WTC11 (cell line): ENCODE measurements around the gene ROBO2. TPM values are rescaled to one million over a fixed set of nuclear protein-coding genes. Genes with fewer than 3 reads are reported as not detected.

Source experiments
- ATAC-seq: fragments of 200-7000 bp; cut with Tn5 transposase; 2 replicates; pipeline ENCODE4 v1.10.0; 2021; ENCODE audit warnings: mild to moderate bottlenecking, moderate library complexity
- CTCF ChIA-PET: fragments of 300-600 bp; sonication (Branson Sonifier 250); formaldehyde crosslinking; loops from one replicate; lab custom pipeline; 2021; ENCODE audit warnings: antibody characterized with exemption; lab: Charles Lee
- POLR2A ChIA-PET: fragments of 350-600 bp; sonication (Branson Sonifier 250); formaldehyde crosslinking; loops from one replicate; lab custom pipeline; 2021; ENCODE audit warnings: antibody characterized with exemption; lab: Charles Lee
- DNase-seq: peaks from one replicate; pipeline ENCODE4 v3.0.0; 2021; ENCODE audit warnings: low spot score
- H3K27ac Mint-ChIP-seq: 2 replicates; pipeline ENCODE4 v1.8.0; 2021; ENCODE audit warnings: mixed read lengths
- H3K27me3 Mint-ChIP-seq: 2 replicates; pipeline ENCODE4 v1.8.0; 2021; ENCODE audit warnings: low read depth, mild to moderate bottlenecking, moderate library complexity, mixed read lengths
- H3K36me3 Mint-ChIP-seq: 2 replicates; pipeline ENCODE4 v1.8.0; 2021; ENCODE audit warnings: mixed read lengths
- H3K4me1 Mint-ChIP-seq: 2 replicates; pipeline ENCODE4 v1.8.0; 2022; ENCODE audit warnings: mixed read lengths
- H3K4me3 Mint-ChIP-seq: 2 replicates; pipeline ENCODE4 v1.8.0; 2021; ENCODE audit warnings: mild to moderate bottlenecking, moderate library complexity, mixed read lengths
- H3K9me3 Mint-ChIP-seq: 2 replicates; pipeline ENCODE4 v1.8.0; 2021; ENCODE audit warnings: mixed read lengths
- AFF4 ChIP-seq: sonication (generic); formaldehyde crosslinking; IDR thresholded peaks from 2 replicates; pipeline ENCODE4 v1.8.1; 2023; ENCODE audit warnings: mild to moderate bottlenecking, missing genetic modification reagents, borderline replicate concordance
- ARID4B ChIP-seq: sonication (generic); formaldehyde crosslinking; IDR thresholded peaks from 2 replicates; pipeline ENCODE4 v1.8.0; 2023; ENCODE audit warnings: missing genetic modification reagents, mild to moderate bottlenecking, borderline replicate concordance
- ATF3 ChIP-seq: sonication (generic); formaldehyde crosslinking; conservative IDR thresholded peaks from 2 replicates; pipeline ENCODE4 v1.8.1; 2022; ENCODE audit warnings: mild to moderate bottlenecking, missing genetic modification reagents
- CREM ChIP-seq: sonication (generic); formaldehyde crosslinking; IDR thresholded peaks from 2 replicates; pipeline ENCODE4 v1.8.1; 2022; ENCODE audit warnings: mild to moderate bottlenecking, missing genetic modification reagents, moderate library complexity
- ELF4 ChIP-seq: sonication (generic); formaldehyde crosslinking; IDR thresholded peaks from 2 replicates; pipeline ENCODE4 v1.8.1; 2022; ENCODE audit warnings: low read depth, mild to moderate bottlenecking, moderate library complexity, missing genetic modification reagents
- ETV6 ChIP-seq: sonication (generic); formaldehyde crosslinking; IDR thresholded peaks from 2 replicates; pipeline ENCODE4 v1.8.1; 2022; ENCODE audit warnings: mild to moderate bottlenecking, missing genetic modification reagents
- GABPB1 ChIP-seq: sonication (generic); formaldehyde crosslinking; IDR thresholded peaks from 2 replicates; pipeline ENCODE4 v1.8.1; 2023; ENCODE audit warnings: mild to moderate bottlenecking, missing genetic modification reagents
- GRHL2 ChIP-seq: fragments of 250-450 bp; sonication (Bioruptor Pico); IDR thresholded peaks from 2 replicates; pipeline ENCODE4 v1.8.0; 2022; ENCODE audit warnings: mild to moderate bottlenecking, moderate library complexity; ENCODE audit not compliant: insufficient replicate concordance, severe bottlenecking
- GTF2I ChIP-seq: fragments of 250-450 bp; sonication (Bioruptor Pico); conservative IDR thresholded peaks from 2 replicates; pipeline ENCODE4 v1.4.0; 2021; ENCODE audit warnings: mild to moderate bottlenecking
- IRF1 ChIP-seq: sonication (generic); formaldehyde crosslinking; IDR thresholded peaks from 2 replicates; pipeline ENCODE4 v1.8.0; 2023; ENCODE audit warnings: missing genetic modification reagents
- IRF2 ChIP-seq: sonication (generic); formaldehyde crosslinking; IDR thresholded peaks from 2 replicates; pipeline ENCODE4 v1.8.0; 2022; ENCODE audit warnings: low read depth, missing genetic modification reagents, borderline replicate concordance
- JAZF1 ChIP-seq: fragments of 250-450 bp; sonication (Bioruptor Pico); IDR thresholded peaks from 2 replicates; pipeline ENCODE4 v1.9.0; 2021; ENCODE audit warnings: moderate library complexity, mild to moderate bottlenecking, inconsistent platforms
- JUN ChIP-seq: sonication (generic); formaldehyde crosslinking; IDR thresholded peaks from 2 replicates; pipeline ENCODE4 v1.8.0; 2023; ENCODE audit warnings: mild to moderate bottlenecking, missing genetic modification reagents
- MYBL2 ChIP-seq: sonication (generic); formaldehyde crosslinking; IDR thresholded peaks from 2 replicates; pipeline ENCODE4 v1.8.1; 2023; ENCODE audit warnings: mild to moderate bottlenecking, moderate library complexity, missing genetic modification reagents
- NFATC4 ChIP-seq: fragments of 250-450 bp; sonication (Bioruptor Pico); IDR thresholded peaks from 2 replicates; pipeline ENCODE4 v1.9.0; 2021; ENCODE audit warnings: mild to moderate bottlenecking
- NR2C2 ChIP-seq: sonication (generic); formaldehyde crosslinking; IDR thresholded peaks from 2 replicates; pipeline ENCODE4 v1.8.0; 2022; ENCODE audit warnings: mild to moderate bottlenecking, missing genetic modification reagents
- NR3C1 ChIP-seq: sonication (generic); formaldehyde crosslinking; conservative IDR thresholded peaks from 2 replicates; pipeline ENCODE4 v1.8.1; 2023; ENCODE audit warnings: low read depth, mild to moderate bottlenecking, missing genetic modification reagents
- RORB ChIP-seq: fragments of 250-450 bp; sonication (Bioruptor Pico); IDR thresholded peaks from 2 replicates; pipeline ENCODE4 v1.9.0; 2021; ENCODE audit warnings: mild to moderate bottlenecking
- TCF7 ChIP-seq: sonication (generic); formaldehyde crosslinking; IDR thresholded peaks from 2 replicates; pipeline ENCODE4 v1.8.0; 2022; ENCODE audit warnings: mild to moderate bottlenecking, low read depth, missing genetic modification reagents, moderate library complexity
- TEAD4 ChIP-seq: sonication (generic); formaldehyde crosslinking; IDR thresholded peaks from 2 replicates; pipeline ENCODE4 v1.8.0; 2022; ENCODE audit warnings: mild to moderate bottlenecking, missing genetic modification reagents
- USF2 ChIP-seq: sonication (generic); formaldehyde crosslinking; IDR thresholded peaks from 2 replicates; pipeline ENCODE4 v1.8.1; 2023; ENCODE audit warnings: mild to moderate bottlenecking, missing genetic modification reagents, moderate library complexity
- ZNF121 ChIP-seq: sonication (generic); formaldehyde crosslinking; IDR thresholded peaks from 2 replicates; pipeline ENCODE4 v1.8.0; 2023; ENCODE audit warnings: missing genetic modification reagents
- ZNF138 ChIP-seq: sonication (generic); formaldehyde crosslinking; conservative IDR thresholded peaks from 2 replicates; pipeline ENCODE4 v1.8.1; 2022; ENCODE audit warnings: mild to moderate bottlenecking, moderate library complexity, missing genetic modification reagents
- ZNF317 ChIP-seq: sonication (generic); formaldehyde crosslinking; IDR thresholded peaks from 2 replicates; pipeline ENCODE4 v1.8.1; 2023; ENCODE audit warnings: low read depth, mild to moderate bottlenecking, moderate library complexity, missing genetic modification reagents, borderline replicate concordance
- ZNF416 ChIP-seq: fragments of 250-450 bp; sonication (Bioruptor Pico); IDR thresholded peaks from 2 replicates; pipeline ENCODE4 v1.9.0; 2021; ENCODE audit warnings: mild to moderate bottlenecking, inconsistent platforms
- ZNF512 ChIP-seq: sonication (generic); formaldehyde crosslinking; IDR thresholded peaks from 2 replicates; pipeline ENCODE4 v1.8.1; 2022; ENCODE audit warnings: missing genetic modification reagents, borderline replicate concordance
- ZNF671 ChIP-seq: fragments of 250-450 bp; sonication (Bioruptor Pico); IDR thresholded peaks from 2 replicates; pipeline ENCODE4 v1.8.0; 2021; ENCODE audit warnings: mild to moderate bottlenecking
- total RNA-seq: library from RNA; stranded (reverse); gene quantifications from 3 replicates; pipeline ENCODE4 v1.2.3, GENCODE V29; 2021

The ROBO2 gene
- total RNA-seq, 1 experiment from 2014 or later, result 11.7 TPM

GRCh38 chr3:77513542-77513941 lies 473.6 kb downstream of the ROBO2 start:
- no peaks in the 10 kb centered on the region for H3K36me3 Mint-ChIP-seq
- 0 out of 2 replicates have a peak, but pooled peaks cover 4% of the 10 kb centered on the region for H3K9me3 Mint-ChIP-seq
- DNase-seq, result no peak
- ChIA-PET POLR2A (no interaction called here), CTCF (no interaction called here)
- no peak for ATAC-seq
- no peak overlapping the region for H3K27ac Mint-ChIP-seq
- no peaks in the 10 kb centered on the region for H3K27me3 Mint-ChIP-seq
- no peak for TF ChIP-seq NFATC4 (CRISPR knock-in tag)
- TF ChIP-seq IRF2 (CRISPR knock-in tag), result no peak
- TF ChIP-seq IRF1 (CRISPR knock-in tag), result no peak
- no peak for TF ChIP-seq MYBL2 (CRISPR knock-in tag)
- TF ChIP-seq CREM (CRISPR knock-in tag), result no peak
- no peak for TF ChIP-seq ZNF138 (CRISPR knock-in tag)
- TF ChIP-seq ETV6 (CRISPR knock-in tag), result no peak
- TF ChIP-seq ZNF121, result no peak
- no peak for TF ChIP-seq GRHL2 (CRISPR knock-in tag)
- TF ChIP-seq ZNF317 (CRISPR knock-in tag), result no peak
- no peak for TF ChIP-seq TCF7 (CRISPR knock-in tag)
- TF ChIP-seq ELF4, result no peak
- no peak for TF ChIP-seq RORB
- TF ChIP-seq TEAD4 (CRISPR knock-in tag), result no peak
- TF ChIP-seq ZNF512 (CRISPR knock-in tag), result no peak
- no peak for TF ChIP-seq ZNF416 (CRISPR knock-in tag)
- TF ChIP-seq GTF2I, result no peak
- TF ChIP-seq NR3C1 (CRISPR knock-in tag), result no peak
- no peak for TF ChIP-seq JUN
- H3K4me3 Mint-ChIP-seq, result no peak overlapping the region
- H3K4me1 Mint-ChIP-seq, result peaks cover 10% of the 10 kb centered on the region

- Mint-ChIP-seq H3K36me3 (no peaks in the 10 kb centered on the region), H3K4me3 (no peak overlapping the region), H3K4me1 (no peaks in the 10 kb centered on the region), H3K9me3 (peaks cover 9% of the 10 kb centered on the region), H3K27ac (no peak overlapping the region), H3K27me3 (no peaks in the 10 kb centered on the region)
- ChIA-PET CTCF (no interaction called here), POLR2A (no interaction called here)
- DNase-seq (no peak), ATAC-seq (no peak)
- TF ChIP-seq JAZF1 (CRISPR knock-in tag) (no peak), NR2C2 (CRISPR knock-in tag) (no peak), ATF3 (no peak), ARID4B (no peak), GABPB1 (CRISPR knock-in tag) (no peak), AFF4 (CRISPR knock-in tag) (no peak), ZNF121 (no peak), USF2 (CRISPR knock-in tag) (no peak), ELF4 (no peak), ZNF671 (CRISPR knock-in tag) (no peak), ZNF138 (CRISPR knock-in tag) (no peak)
Measured at GRCh38 chr3:77514766-77515165, 474.9 kb downstream of the ROBO2 start.
